GM12865 (cell line): ENCODE measurements around the gene CREB5.

Source experiments
- DNase-seq: peaks from one replicate; pipeline ENCODE4 v3.0.0; 2010; ENCODE audit warnings: low read depth
- H3K4me3 ChIP-seq: 2 replicates; pipeline ENCODE4 v1.5.1; 2011; ENCODE audit warnings: mild to moderate bottlenecking, low read depth, low read length, control low read depth
- TF ChIP-seq, protein P1 (sequence below): IDR thresholded peaks from 2 replicates; pipeline ENCODE4 v1.5.1; 2011; ENCODE audit warnings: low read length, control low read depth, low read depth, inconsistent platforms; ENCODE audit not compliant: insufficient read depth; ENCODE audit errors: missing control alignments

The CREB5 gene

DNA sequence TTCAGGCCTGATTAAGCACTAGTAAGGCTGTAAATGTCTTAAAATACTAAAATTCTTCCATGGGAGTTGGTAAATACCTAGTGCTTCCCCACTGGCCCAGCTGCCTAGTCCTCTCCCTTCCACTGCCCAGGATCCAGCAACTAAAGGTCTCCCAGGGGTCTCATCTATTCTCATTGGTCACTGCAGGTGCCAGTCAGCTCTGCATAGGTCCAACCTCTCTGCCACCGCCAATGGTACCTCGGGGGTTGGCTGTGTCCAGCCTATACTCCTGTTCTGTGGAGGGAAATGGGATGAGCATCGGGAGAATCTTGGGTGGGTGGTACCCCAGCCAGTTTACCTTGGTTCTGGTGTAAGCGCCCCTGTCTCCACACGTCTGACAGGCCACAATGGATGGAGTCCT lies 6.1 kb upstream of the CREB5 start:
- TF ChIP-seq, protein P1, sequence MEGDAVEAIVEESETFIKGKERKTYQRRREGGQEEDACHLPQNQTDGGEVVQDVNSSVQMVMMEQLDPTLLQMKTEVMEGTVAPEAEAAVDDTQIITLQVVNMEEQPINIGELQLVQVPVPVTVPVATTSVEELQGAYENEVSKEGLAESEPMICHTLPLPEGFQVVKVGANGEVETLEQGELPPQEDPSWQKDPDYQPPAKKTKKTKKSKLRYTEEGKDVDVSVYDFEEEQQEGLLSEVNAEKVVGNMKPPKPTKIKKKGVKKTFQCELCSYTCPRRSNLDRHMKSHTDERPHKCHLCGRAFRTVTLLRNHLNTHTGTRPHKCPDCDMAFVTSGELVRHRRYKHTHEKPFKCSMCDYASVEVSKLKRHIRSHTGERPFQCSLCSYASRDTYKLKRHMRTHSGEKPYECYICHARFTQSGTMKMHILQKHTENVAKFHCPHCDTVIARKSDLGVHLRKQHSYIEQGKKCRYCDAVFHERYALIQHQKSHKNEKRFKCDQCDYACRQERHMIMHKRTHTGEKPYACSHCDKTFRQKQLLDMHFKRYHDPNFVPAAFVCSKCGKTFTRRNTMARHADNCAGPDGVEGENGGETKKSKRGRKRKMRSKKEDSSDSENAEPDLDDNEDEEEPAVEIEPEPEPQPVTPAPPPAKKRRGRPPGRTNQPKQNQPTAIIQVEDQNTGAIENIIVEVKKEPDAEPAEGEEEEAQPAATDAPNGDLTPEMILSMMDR, result no peak
- no peak overlapping the region for H3K4me3 ChIP-seq
- DNase-seq, result no peak

DNA sequence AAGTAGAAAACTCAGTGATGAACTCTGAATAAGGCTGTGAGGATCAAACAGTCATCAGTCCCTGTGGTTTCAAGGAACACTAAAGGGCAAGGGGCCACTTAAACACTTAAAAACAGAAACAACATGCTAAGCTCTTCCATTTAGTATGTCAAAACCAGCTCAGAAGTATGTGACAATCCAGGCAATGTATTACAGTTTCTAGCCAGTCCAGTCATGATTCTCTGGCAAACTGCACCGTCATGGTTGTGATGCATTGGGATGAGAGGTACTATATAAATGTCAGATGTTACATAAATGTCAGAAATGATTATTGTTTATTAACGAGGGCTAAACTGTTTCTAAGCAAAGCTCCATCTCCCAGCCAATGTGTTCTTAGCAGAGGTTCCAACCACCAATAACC lies 4.7 kb upstream of the CREB5 start:
- H3K4me3 ChIP-seq, result no peak overlapping the region
- TF ChIP-seq, protein P1, result no peak
- no peak for DNase-seq

DNA sequence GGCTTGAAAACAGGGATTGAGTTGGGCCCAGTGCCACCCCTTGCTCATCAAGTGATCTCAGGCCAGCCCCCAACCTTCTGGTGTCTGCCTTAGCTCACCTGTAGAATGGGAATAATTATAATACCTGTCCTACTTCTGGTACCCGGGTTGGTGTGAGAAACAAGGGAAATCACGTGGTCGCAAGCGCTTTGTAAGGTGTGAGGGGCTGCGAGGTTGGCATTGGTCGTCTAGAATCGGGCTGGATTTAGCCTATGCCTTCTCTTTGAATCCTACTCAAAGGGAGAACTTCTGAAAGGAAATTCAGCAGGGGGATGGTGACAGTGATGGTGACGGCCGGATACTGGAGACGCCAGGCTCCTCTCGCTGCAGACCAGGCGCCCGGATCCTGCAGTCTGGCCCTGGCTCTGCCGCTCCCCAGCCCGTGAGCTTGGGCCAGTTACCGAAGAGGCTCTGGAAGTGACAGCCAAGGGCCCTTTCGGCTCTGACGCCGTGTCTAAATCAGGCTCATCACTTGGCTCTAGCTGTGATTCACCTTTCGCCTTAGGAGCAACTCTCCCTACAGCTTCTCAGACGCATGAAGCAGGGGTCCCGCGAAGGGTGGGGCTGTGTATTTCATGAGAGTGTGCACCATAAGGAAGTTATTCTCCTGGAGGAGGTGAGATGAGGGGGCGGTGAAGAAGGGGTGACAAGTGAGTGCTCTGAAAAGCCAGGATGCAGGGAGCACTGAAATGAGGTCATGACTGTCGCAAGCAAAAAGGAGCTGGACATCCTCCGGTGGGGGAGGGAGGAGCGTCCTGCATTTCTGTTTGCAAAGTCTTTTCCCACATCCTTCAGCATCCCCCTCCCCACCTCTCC lies 4.0 kb upstream of the CREB5 start:
- TF ChIP-seq, protein P1, result no peak
- DNase-seq, result no peak

DNA sequence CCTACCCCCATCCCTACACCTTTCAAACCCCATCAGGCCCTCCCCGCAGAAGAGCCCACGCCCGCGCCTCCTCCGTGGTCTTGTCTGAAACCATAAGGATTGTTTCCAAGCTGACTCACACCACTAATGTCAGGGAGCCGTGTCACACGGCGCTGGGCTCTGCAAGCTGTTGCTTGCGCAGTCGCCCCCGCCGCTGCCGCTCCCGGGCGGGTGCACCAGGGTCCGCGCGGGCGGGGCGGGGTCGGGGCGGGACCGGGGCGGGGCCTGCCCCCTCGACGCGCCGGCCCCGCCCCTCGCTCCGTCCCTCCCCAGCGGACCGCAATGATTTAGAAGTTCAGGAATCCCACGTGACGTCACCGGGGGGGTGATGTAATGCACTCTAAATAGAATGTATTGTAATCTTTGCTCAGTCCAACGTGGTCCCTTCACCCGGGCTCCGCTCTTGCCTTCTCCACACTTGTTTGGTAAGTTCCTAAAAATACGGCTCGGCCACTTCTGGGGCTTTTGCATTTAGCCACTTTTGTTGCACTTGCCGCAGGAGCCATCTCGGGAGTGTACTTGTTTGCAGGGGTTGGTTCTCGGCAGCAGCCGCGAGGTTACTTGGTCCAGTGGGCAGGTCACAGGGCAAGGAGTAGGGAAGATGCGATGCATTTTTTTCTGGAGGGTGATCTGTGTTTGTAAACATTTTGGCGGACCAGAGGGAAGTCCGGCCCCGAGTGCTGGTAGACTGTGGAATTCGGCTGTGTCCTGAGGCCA lies 3.2 kb upstream of the CREB5 start:
- H3K4me3 ChIP-seq, result peak overlapping the region; percentile 65
- peak; percentile 80 for DNase-seq
- TF ChIP-seq, protein P1, result no peak

More for the DNA sequence above, 4.0 kb upstream of the CREB5 start:
- H3K4me3 ChIP-seq, result no peak overlapping the region

DNA sequence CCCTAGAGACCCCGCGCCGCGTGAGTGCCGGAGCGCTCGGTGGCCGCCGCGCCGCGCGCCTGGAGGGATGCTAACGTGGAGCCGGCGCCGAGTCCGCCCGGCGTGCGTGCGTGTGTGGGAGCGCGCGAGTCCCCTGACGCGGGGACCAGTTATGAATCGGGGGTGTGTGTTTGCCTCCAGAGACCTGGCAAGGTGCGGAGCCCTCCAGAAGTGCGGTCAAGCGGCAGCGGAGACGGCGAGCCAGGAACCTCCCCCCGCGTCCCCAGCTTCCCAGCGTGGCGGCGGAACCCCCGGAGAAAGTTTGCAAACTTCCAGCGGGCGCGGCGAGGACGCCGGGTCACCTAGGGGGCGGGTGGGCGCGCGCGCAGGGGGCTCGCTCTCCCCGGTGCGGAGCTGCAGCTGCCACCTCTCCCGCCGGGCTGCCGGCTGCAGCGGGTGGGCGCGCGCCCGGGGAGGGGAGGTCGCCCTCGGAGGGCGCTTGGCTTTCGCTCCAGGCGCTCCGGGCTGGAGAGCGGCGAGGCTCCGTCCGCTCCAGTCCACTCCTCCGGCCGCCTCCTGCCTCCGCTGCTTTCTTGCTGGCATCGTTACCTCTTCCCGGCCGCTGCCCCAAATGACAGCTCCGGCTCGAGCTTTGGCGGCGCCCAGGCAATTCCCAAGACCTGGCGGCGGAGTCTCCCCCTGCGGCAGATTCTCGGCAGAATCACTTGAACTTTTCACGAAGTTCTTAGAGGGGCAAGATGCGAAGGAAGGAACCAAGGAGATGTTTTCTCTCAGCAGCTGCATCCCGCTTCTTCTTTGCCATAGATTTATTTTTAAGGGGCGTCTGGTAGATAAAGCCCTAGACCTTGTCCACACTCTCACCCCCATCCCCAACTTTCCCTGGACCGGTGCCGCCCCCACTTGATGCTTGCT lies 2.3 kb upstream of the CREB5 start:
- no peak for DNase-seq
- TF ChIP-seq, protein P1, result no peak
- peak overlapping the region; percentile 65 for H3K4me3 ChIP-seq
